ENCODE data around the gene ATP5F1E.
"Not testable (repeated sequence)": the region's sequence is repeated elsewhere in the genome, so short reads cannot be mapped to it uniquely, and the experiment has no call there.

ATP5F1E gene

DNA sequence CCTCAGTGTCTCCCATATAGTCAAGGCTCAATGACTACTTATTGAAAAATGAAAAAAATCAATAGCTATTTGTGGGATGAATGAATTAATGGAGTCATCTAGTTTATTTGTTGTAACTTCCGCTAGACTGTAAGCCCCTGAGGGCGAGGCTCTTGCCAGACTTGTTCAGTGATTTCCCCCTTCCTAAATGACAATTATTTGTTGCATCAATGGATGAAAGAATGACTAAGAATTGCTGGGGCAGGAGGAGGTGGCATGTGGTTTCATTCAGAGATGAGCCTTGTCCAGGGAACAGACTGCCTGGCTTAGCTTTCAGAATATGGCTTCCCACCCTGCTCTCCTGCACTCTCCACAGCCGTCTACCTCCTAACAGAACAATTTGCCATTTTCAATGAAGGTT is 11.6 kb upstream of the ATP5F1E start:
- no peak for DNase-seq (ENCODE audit: low read depth in 2 of 2, low spot score in 1 of 2)

DNA sequence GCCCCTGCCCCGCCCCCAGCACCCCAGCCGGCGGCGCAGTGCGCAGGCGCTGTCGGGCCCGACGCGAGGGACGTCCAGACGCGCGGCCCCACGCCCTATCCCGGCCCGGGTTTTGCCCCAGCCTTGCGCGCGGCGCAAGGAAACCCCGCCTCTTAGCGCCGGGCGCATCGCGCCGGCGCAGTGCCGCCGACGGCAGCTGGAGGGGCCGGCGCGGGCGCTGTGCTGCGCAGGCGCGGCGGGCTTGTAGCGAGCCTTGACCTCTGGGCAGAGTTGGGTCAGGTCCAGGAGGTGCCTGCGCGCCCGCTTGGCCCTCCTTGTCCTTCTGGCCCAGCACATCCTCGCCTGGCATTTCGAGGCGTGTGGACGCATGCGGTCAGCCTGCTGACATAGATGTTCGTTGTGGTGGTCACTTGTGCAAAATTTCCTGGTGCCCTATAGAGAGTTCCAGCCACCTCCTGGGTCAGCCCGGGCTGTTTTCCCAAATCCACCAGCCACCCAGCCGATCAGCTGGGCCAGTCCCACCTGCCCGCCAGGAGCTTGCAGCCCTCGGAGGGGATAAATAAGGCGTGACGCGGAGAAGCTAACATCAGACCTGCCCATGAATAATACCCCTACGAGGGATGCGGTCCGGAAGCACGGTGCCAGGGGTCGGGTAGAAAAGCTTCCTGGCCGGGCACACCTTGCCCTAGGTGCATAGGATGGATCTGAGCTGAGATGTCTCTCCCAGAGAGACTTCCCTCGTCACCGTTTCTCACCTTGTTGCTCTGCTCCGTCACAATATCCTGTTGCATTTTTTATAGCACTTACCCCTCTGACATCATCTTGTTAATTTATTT is 10.9 kb upstream of the ATP5F1E start:
- DNase-seq (ENCODE audit: low read depth in 2 of 2, low spot score in 1 of 2) = peak; percentile 75 to 92

DNA sequence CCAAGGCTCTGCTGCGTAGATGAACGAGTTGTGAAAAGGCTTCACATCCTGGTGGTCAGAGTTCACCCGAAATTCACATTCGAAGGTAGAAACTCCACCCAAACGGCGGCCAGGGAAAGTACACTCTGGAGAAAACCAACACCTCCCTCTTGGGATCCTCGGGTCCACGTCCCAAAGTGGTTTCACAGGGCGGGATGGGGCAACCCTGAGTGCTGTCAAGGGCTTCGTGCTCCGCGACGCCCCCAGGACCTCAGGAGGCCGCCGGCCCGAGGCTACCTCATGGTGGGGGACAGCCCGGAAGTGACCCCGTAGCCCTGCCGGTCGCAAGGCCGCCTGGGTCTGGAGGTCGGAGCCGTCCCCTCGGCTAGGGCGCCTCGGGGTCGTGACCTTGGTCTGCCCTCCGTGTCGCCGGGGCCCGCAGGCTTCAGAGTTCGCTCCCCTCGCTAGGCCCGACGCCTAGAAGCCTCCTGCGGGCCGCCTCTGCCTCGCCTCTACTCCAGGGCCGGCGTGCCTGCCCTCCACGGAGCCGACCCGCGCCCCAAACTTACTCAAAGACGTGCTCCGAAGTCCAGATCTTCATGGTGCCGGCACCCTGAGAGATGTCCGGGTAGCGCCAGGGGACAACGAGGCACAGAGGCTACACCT is 10.1 kb upstream of the ATP5F1E start, which contains the start of gene PRELID3B:
Gene PRELID3B, minus strand, starts transcription at position 636 of the 645 bp plus-strand sequence. Its CDS starts 56 bp downstream, at position 580.
- no peak for DNase-seq (ENCODE audit: low read depth in 2 of 2, low spot score in 1 of 2)

DNA sequence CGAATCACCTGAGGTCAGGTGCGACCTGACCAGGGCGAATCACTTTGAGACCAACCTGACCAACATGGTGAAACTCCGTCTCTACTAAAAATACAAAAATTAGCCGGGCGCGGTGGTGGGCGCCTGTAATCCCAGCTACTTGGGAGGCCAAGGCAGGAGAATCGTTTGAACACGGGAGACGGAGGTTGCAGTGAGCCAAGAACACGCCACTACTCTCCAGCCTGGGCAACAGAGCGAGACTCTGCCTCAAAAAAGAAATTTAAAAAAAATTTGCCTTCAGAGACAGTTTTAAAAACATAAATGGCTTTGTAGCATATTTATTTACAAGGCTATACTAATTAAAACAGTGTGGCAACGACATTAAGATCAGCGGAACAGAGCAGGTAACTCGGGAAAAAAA is 9.4 kb upstream of the ATP5F1E start:
- not testable (repeated sequence) for DNase-seq (ENCODE audit: low read depth in 2 of 2, low spot score in 1 of 2)

DNA sequence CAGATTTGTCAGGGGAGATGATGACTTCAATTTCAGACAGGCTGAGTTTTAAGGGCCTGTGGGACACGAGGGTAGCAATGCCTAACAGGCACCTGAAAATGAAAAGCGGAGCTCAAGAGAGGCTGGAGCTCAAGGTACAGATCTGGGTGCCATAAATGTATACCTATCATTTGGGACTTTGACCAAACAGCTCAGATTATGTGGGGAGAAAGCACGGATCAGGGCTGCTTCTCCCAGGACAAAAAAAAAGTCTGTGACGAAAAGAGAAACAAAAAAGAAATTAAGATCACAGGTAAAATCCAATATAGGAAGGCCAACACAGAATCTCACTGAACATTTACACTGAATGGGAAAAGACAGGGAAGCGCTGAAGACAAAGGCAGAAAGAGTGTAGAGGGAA is 8.5 kb upstream of the ATP5F1E start:
- DNase-seq (ENCODE audit: low read depth in 2 of 2, low spot score in 1 of 2) = no peak

DNA sequence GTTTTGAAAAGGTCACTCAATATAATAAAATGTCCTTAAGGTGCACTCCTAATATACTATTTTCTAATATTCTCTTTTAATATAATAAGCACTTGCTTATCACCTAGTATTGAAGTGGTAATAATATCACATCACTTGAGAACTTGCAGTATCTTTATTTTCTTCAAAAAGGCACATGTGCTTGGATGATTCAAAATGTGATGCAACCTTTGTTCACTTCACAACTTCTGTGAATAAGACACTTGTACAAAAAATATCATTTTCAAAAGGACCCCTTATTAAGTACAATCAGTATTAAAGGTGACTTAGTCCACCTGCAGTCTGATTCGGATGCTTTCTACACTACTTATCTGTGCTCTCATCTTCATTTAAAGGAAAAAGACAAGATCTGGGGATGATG is 7.1 kb upstream of the ATP5F1E start:
- DNase-seq (ENCODE audit: low read depth in 2 of 2, low spot score in 1 of 2) = no peak

DNA sequence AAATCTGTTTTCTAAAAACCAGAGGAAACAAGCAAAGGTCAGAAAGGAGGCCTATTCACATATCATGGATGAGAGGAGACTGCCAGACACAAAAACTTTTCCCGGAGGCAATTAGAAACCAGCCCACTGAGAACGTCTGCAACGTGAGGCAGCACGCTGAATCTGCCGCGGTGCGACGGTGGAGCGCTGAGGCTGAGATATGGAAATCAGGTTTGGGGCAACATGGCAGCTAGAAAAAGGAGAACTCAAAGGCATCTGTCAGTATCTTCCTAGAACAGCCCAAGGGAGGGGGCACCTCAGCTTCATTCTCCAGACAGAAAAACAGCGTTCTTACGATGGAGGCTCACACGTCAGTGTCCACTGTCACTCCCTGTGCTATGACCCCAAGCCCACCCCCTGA is 5.3 kb upstream of the ATP5F1E start:
- DNase-seq (ENCODE audit: low read depth in 2 of 2, low spot score in 1 of 2) = no peak

DNA sequence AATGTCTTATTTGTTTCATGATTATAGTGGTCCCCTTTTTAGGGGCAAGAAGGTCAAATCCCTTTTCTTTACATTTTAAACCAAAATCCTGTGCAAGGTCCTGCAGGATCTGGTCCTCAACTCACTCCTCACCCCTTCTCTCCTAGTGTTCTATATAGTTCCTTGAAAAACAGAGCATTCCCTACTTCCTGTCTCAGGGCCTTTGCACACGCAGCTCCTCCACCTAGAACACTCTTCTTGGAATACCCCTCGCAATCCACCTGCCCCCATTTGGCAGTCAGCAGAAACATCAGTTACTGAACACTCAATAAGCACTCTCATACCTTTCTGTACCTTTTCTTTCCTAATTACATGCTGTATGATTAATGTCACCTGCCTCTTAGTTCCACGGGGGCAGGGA is 3.2 kb upstream of the ATP5F1E start:
- no peak for DNase-seq (ENCODE audit: low read depth in 2 of 2, low spot score in 1 of 2)

DNA sequence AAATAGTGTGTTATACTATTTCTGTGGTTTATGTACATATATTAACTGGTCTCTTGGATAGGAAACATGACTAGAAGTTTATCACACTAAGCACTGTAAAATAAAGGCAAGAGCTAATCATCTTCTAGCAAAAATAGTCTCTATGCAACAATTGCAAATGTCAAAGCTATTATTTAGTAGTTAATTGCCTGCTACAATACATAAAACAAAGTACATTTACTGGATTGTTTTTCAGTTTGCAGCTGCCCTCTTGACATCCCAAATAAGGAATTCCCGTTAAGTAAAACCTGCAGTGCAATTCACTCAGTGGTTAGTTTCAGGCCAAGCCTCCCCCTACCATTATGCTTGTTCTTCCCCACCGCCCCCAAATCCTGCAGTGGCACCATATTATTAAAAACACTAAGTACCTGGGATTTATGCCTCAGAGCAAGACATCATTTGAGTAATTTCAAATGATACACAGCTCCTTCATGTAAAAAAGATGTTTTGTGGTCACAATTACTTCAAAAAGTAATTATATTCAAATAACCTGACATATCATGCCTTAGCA is 1.6 kb upstream of the ATP5F1E start:
- DNase-seq (ENCODE audit: low read depth in 2 of 2, low spot score in 1 of 2) = no peak

DNA sequence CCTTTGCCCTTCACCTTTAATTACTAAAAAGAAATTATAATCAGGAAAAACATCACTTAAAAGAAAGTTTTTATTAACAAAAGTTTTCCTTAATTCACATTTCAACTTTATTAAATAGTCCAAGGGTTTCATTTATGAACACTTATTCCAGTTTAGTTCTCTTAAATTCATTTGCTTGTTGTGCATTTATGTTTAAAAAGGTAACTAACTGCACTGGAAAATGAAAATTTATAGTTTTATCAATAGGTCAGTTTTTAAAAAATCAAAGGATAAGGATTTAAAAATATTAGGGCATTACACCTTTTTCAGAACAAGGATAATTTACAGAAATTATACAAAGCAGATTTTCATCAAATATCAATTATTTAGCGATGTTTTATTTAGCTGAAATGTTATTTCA is 958 bp upstream of the ATP5F1E start:
- DNase-seq (ENCODE audit: low read depth in 2 of 2, low spot score in 1 of 2) = no peak

DNA sequence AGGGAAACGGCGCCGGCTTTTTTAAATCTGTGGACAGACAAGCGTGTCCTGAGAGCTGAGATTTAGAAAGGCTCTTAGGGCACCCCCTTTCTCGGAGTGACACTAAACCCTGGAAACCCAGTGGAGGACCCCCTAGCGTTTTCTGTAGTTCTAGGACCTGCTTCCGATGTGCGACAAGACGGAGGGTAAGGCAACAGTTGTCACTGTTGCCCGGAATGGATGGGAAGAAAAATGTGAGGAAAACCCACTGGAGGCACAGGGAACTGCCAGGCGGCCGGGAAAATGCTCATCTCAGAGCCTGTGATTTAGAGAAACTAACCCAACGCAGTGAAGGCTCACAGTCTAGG is 551 bp upstream of the ATP5F1E start:
- DNase-seq (ENCODE audit: low read depth in 2 of 2, low spot score in 1 of 2) = no peak

DNA sequence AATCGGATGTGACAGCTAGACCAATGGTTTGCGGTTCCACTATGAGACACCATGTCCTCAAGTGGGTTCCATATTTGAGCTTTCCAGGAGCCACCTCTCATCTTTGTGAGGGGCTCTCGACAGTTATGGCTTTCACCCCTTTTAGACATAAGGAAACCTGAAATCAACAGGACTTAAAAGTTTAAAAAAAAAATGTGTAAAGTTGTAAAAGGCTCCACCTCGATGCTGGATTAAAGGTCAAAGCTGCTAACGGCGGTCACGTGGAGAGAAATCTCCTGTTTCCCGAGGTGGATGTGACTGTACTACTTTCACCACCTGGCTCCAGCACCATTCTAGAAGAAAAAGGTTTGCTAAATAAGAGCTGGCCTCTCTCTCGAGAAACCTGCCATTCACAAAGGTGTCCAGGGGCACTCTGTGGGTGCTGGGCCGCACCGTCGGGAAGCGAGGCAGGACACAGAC is 542 bp downstream of the ATP5F1E start:
- DNase-seq (ENCODE audit: low read depth in 2 of 2, low spot score in 1 of 2) = no peak

DNA sequence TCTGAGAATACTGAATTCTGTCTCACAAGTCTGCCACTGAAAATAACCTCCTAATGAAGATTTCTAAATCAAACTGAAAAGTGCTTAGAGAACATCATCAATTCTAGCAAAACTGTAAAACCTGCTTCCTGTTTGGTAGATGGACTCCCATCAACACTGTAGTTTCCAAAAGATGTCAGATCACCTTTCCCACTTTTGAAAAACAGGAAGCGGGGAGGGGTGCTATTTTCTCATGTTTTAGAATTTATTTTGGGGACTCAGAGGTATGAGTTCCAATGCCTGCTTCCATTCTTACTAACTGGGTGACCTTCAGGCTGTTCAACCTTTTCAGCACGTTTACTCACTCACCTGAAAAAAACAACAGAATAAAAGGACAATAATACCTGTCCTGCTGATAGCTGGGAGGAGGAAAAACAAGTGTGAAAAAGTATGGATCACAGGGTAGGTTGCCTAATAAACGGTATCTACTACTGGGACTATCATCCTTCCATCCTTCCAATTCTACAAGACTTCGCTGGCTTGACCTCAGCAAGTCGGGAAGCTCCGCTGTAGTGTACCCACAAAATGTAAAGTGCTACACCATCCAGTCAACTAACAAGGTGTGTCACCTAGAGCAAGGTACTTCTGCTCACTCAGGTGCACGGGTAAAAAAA is 1.1 kb downstream of the ATP5F1E start:
- no peak for DNase-seq (ENCODE audit: low read depth in 2 of 2, low spot score in 1 of 2)

DNA sequence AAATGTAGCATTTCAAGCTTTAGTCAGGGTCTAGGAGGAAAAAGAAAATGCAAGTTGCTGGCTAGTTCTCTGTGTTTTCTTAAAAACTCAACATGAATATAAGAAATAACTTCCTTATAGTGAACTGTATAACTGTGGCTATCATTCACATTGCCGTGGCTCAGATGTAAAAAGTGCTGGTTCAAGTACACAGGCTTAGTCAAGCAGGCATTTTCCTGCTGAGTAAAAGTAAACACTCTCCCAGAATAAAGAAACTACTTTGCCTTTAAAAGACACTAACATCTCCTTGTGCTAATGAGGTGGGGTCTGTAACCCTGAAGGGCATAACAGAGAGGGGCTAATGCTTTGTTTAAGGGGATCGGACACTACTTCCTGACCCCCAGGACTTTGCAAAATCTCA is 3.3 kb downstream of the ATP5F1E start:
- no peak for DNase-seq (ENCODE audit: low read depth in 2 of 2, low spot score in 1 of 2)

DNA sequence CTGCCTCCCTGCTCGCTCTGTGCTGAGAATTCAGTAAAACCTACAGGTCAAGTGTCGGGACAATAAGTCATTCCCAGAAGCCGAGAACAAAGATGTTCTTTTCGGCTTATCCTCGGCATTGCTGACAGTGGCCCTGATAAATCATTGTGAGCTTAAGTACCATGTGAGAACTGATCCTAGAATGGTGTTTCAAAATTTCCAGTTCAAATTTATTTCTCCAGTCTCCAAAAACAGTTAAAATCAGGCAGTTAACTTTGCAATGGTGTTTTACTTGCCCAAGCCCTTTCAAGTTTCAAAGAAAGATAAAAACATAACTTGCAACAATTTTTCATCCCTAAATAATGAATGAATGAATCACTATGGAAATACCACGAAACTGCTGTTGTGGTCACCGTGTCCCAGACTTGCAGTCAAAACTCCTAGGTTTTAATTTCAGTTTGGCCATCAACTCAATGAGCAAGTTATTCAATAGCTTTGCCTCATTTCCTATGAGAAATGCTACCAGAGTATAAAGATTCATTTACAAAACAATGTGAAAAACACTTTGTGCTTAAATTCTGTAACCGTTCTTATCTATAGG is 4.3 kb downstream of the ATP5F1E start:
- no peak for DNase-seq (ENCODE audit: low read depth in 2 of 2, low spot score in 1 of 2)

DNA sequence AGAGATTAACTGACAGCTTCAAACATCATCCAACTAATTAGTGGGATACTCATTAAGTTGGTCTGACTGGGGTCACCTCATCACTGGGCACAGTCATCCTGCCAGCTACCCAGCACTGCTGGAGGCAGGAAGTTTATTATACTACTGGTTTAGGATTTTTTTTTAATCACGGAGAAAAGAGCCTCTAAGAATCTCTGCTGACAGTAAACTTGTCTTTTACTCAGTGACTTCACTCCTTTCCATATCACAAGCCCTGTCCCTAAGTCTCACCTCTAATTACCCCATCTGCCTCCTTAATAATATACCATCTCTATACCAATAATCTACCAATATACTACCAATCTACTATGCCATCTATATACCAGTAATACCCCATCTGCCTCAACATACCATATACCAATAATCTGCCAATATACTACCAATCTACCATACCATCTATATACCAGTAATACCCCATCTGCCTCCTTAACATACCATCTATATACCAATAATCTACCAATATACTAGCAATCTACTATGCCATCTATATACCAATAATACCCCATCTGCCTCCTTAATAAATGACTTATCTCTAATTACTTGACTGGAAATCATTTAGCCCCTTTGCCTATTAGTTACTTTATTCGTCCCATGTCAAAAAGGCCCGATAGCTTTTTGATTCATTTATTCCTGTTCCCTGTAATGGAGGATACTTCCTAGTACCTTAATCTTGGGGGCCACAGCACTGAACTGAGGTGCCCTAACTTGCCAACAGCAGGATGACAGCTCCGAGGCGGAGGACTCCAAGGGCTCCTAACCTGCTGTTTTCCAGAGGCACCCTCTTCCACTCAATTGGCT is 5.0 kb downstream of the ATP5F1E start:
- no peak for DNase-seq (ENCODE audit: low read depth in 2 of 2, low spot score in 1 of 2)

DNA sequence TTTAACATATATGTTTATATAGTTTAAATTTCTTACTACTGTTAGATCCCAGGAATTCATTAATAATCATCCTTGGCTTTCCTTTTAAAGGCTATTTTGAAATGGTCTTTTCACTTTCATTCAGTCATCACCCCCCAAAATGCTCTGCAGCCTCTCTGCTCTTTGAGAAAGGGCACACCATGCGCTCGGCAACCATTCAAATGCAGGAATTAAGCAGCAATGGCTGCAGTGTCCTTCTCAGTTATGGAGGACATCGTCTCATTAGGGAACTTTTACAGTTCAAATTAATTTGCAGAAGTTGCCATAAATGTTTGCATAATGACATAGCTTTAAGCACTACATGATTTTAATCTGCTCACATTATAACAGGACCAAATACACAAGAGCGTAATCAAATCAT is 6.6 kb downstream of the ATP5F1E start:
- no peak for DNase-seq (ENCODE audit: low read depth in 2 of 2, low spot score in 1 of 2)

DNA sequence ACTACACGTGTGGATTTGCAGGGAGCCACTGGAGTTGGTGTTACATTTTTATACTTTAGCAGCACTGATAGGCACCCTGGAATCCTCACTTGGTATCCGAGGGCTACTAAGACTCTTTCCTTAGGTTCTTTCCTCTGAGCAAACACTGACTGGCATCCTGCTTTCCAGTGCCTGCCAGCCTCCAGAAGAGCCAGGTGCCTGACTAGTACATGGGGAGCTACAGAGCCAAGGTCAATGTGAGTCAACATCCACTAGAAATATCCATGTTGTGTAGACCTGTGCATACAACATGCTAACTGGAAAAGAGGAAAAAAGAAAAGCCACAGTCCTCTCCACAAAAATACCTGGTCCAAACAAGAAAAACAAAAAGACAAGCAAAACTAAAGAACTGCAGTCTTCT is 7.0 kb downstream of the ATP5F1E start:
- no peak for DNase-seq (ENCODE audit: low read depth in 2 of 2, low spot score in 1 of 2)

DNA sequence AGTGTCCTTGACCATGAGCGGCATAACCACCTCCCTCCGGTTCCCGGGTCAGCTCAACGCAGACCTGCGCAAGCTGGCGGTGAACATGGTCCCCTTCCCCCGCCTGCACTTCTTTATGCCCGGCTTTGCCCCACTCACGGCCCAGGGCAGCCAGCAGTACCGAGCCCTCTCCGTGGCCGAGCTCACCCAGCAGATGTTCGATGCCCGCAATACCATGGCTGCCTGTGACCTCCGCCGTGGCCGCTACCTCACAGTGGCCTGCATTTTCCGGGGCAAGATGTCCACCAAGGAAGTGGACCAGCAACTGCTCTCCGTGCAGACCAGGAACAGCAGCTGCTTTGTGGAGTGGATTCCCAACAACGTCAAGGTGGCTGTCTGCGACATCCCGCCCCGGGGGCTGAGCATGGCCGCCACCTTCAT is 8.0 kb downstream of the ATP5F1E start:
- no peak for DNase-seq (ENCODE audit: low read depth in 2 of 2, low spot score in 1 of 2)

DNA sequence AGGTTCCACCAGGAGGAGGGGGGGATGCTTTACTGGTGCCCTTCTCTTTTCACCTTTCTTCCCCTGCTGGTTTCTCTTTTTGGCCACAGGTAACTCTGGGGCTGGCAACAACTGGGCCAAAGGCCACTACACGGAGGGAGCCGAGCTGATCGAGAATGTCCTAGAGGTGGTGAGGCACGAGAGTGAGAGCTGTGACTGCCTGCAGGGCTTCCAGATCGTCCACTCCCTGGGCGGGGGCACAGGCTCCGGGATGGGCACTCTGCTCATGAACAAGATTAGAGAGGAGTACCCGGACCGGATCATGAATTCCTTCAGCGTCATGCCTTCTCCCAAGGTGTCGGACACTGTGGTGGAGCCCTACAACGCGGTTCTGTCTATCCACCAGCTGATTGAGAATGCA is 8.5 kb downstream of the ATP5F1E start:
- no peak for DNase-seq (ENCODE audit: low read depth in 2 of 2, low spot score in 1 of 2)

DNA sequence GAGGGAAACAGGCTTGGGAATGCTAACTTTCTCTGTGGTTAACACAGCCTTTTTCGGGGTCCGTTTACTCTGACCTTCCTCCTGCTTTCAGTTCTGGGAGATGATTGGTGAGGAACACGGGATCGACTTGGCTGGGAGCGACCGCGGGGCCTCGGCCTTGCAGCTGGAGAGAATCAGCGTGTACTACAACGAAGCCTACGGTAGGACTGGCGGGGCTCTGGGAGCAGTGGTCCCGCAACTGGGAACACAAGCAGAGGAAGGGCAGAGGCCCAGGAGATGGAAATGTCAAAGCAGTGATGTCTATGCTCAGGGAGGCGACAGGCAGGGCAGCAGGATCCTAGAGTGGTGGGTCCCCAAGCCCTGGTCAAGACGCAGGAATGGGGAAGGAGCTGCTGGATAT is 9.4 kb downstream of the ATP5F1E start:
- DNase-seq (ENCODE audit: low read depth in 2 of 2, low spot score in 1 of 2) = no peak
